Measurements from ENCODE around the gene BHLHE40. TPM values are rescaled to one million over a fixed set of nuclear protein-coding genes. Genes with fewer than 3 reads are reported as not detected.

The BHLHE40 gene
- total and polyA plus RNA-seq, 9 donors, result 28.6 to 264 (median 75.3) TPM

DNA sequence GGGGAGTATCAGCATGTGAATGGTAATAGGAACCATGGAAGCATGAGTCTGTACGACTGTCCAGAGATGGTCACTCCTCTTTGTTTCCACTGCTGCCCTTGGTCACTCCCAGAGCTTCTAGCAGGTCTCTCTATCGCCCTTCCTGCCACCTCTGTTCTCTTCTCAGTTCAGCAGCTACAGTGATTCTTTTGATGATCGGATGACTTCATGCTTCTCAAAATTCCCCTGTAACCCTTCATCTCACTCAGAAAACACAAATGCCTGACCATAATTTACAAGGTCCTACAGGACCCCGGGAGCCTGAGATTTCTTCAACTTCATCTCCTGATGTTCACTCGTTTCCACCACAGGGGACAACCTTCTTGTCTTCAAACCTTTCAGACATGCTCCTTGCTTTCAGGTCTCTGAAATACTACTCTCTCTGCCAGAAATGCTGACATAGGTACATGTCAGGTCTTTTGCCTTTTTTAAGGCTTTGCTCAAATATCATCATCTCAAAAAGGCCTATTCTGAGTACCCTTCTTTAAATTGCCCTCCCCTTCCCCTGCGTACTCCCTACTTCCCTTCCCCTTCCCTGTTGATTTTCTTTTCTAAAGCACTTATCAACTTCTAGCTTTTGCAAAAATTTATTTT is 42.1 kb upstream of the BHLHE40 start:
- Histone ChIP-seq H3K4me1 (ENCODE audit: insufficient read depth) (no peaks in the 10 kb centered on the region), H3K27me3 (no peaks in the 10 kb centered on the region), H3K9me3 (no peaks in the 10 kb centered on the region), H3K36me3 (no peaks in the 10 kb centered on the region), H3K4me3 (no peak overlapping the region), H3K27ac (no peak overlapping the region)
- intact Hi-C loops (cut with DNase I), result no loop called here
- 87 to 91% (median 88%) methylated on average over 6 of the region's 6 CpGs for WGBS, 3 donors
- TF ChIP-seq POLR2A (IDR thresholded peaks at IDR 0.05) (no peak), EP300 (IDR thresholded peaks at IDR 0.05) (no peak)
- TF ChIP-seq, protein P1, sequence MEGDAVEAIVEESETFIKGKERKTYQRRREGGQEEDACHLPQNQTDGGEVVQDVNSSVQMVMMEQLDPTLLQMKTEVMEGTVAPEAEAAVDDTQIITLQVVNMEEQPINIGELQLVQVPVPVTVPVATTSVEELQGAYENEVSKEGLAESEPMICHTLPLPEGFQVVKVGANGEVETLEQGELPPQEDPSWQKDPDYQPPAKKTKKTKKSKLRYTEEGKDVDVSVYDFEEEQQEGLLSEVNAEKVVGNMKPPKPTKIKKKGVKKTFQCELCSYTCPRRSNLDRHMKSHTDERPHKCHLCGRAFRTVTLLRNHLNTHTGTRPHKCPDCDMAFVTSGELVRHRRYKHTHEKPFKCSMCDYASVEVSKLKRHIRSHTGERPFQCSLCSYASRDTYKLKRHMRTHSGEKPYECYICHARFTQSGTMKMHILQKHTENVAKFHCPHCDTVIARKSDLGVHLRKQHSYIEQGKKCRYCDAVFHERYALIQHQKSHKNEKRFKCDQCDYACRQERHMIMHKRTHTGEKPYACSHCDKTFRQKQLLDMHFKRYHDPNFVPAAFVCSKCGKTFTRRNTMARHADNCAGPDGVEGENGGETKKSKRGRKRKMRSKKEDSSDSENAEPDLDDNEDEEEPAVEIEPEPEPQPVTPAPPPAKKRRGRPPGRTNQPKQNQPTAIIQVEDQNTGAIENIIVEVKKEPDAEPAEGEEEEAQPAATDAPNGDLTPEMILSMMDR (IDR thresholded peaks at IDR 0.05), result no peak
- DNase-seq, result no peak

GRCh38 chr3:4938281-4938982 is 40.8 kb upstream of the BHLHE40 start:
- intact Hi-C loops (cut with DNase I), result no loop called here

GRCh38 chr3:4939276-4939675 is 40.0 kb upstream of the BHLHE40 start:
- intact Hi-C loops (cut with DNase I), result no loop called here
- Histone ChIP-seq H3K27me3 (no peaks in the 10 kb centered on the region), H3K9me3 (no peaks in the 10 kb centered on the region), H3K27ac (no peak overlapping the region), H3K4me1 (ENCODE audit: insufficient read depth) (no peaks in the 10 kb centered on the region), H3K4me3 (no peak overlapping the region), H3K36me3 (no peaks in the 10 kb centered on the region)
- DNase-seq, result no peak
- no peak for TF ChIP-seq POLR2A (IDR thresholded peaks at IDR 0.05)
- TF ChIP-seq, protein P1 (IDR thresholded peaks at IDR 0.05), result no peak
- TF ChIP-seq EP300 (IDR thresholded peaks at IDR 0.05), result no peak
- WGBS, 3 donors, result 62 to 75% (median 72%) methylated on average over 3 of the region's 3 CpGs

More at GRCh38 chr3:4938281-4938982, 40.8 kb upstream of the BHLHE40 start:
- Histone ChIP-seq H3K27ac (no peak overlapping the region), H3K9me3 (no peaks in the 10 kb centered on the region), H3K4me1 (ENCODE audit: insufficient read depth) (no peaks in the 10 kb centered on the region), H3K27me3 (no peaks in the 10 kb centered on the region), H3K4me3 (no peak overlapping the region), H3K36me3 (no peaks in the 10 kb centered on the region)
- DNase-seq, result no peak
- TF ChIP-seq EP300 (IDR thresholded peaks at IDR 0.05), result no peak
- TF ChIP-seq, protein P1 (IDR thresholded peaks at IDR 0.05), result no peak
- no peak for TF ChIP-seq POLR2A (IDR thresholded peaks at IDR 0.05)
- 78 to 99% (median 80%) methylated on average over 3 of the region's 3 CpGs for WGBS, 3 donors

GRCh38 chr3:4940985-4941384 is 38.3 kb upstream of the BHLHE40 start:
- H3K36me3 ChIP-seq, result no peaks in the 10 kb centered on the region
- H3K27me3 ChIP-seq, result no peaks in the 10 kb centered on the region
- 91 to 97% (median 93%) methylated on average over 4 of the region's 4 CpGs for WGBS, 3 donors
- TF ChIP-seq EP300 (IDR thresholded peaks at IDR 0.05), result no peak
- no peak for TF ChIP-seq POLR2A (IDR thresholded peaks at IDR 0.05)
- TF ChIP-seq, protein P1 (IDR thresholded peaks at IDR 0.05), result no peak
- H3K9me3 ChIP-seq, result no peaks in the 10 kb centered on the region
- intact Hi-C loops (cut with DNase I), result no loop called here
- DNase-seq, result no peak
- H3K4me3 ChIP-seq, result no peak overlapping the region
- no peak overlapping the region for H3K27ac ChIP-seq
- H3K4me1 ChIP-seq (ENCODE audit: insufficient read depth), result no peaks in the 10 kb centered on the region
